GM04504 (cell line): ENCODE data around the gene RAPH1.

Experiments
- DNase-seq: peaks from one replicate; pipeline ENCODE4 v3.0.0-alpha.2; 2012; ENCODE audit warnings: low read depth

RAPH1 gene

DNA sequence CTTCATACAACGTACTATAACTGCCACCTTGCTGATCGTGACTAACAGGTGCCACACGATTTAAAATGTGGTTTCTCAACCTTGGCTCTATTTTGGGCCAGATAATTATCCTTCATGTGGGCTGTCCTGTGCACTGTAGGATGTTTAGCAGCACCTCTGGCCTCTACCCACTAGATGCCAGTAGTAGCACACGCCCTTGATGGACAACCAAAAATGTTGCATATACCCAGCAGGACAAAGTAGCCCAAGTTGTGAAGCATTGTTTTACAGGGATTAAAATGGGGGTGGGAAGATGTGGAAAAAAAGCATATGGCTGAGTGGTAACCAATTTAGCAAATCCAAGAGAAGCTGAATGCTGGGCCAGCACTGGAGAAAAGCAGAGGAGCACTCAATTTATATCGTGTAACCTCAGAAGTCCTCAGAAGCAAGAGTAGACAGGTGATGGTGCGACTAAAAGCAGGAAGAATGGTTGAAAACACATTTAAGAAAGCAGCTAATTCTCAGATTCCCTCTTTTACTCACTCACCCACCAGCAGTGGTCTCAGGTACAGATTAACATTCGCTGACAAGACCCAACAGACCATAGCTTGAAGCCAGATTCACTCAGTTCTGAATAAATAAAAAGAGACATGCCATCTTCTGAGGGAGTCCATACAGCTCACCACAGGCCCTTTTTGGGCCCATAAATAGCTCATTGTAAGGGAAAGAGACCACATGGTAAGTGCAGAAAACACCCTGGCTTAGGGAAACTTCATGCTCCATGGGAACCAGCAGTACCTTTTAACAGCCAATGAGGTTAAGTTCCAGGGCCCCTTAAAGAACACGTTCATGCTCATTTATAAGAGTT is 50.6 kb downstream of the RAPH1 start:
- DNase-seq = peak; percentile 11

GRCh38 chr2:203480623-203481022 is 54.5 kb downstream of the RAPH1 start:
- no peak for DNase-seq

- DNase-seq = no peak
These were observed 58.2 kb downstream of the RAPH1 start for GRCh38 chr2:203476881-203477280.

DNA sequence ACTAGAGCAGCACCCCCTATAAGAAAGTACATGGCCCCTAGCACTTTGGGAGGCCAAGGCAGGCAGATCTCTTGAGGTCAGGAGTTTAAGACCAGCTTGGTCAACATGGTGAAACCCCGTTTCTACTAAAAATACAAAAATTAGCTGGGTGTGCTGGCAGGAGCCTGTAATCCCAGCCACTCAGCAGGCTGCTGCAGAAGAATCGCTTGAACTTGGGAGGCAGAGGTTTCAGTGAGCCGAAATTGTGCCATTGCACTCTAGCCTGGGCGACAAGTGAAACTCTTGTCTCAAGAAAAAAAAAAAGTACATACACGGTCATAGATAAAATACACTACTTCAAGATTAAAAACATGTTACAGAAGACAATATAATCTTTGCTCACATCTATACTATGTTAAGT is 63.8 kb downstream of the RAPH1 start:
- DNase-seq = no peak

GRCh38 chr2:203470371-203470770 is 64.7 kb downstream of the RAPH1 start:
- DNase-seq = no peak

DNA sequence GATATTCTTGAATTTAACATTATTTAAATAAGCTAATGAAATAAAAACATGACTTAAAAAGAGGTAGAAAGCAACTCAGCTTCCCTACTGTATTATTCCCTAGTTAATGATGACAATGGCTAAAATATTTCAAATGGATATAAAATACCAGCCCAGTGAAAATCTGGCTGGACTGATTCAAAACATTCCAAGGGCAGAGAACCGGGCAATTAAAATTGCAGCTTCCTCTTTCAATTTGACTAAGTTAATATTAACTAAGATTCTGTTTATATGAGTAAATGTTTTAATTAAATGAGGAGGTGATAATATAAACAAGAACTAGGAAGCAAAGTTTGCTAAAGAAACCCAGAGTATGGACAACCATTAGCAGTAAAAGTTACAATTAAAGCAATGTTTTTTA is 65.6 kb downstream of the RAPH1 start:
- no peak for DNase-seq

DNA sequence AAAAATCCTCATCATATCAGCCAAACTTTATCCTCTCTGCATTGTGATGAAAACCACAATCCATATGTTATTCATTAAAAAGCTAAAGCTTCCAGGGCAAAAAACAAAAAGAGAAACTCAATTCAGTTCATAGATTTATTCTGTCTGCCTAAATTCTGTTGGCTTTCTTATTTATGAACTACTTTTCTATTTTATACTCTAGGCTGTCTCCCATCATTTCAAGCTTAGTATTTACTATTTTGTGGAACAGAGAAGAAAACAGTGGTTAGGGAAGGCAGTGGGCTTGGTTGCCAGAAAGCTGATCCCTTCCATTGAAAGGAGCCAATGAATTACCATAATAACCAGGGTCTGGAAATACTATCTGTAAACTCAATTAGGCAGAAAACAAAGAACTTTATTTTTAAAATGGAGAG is 71.8 kb downstream of the RAPH1 start:
- no peak for DNase-seq

- no peak for DNase-seq
These were observed 72.8 kb downstream of the RAPH1 start for GRCh38 chr2:203462308-203462707.

DNA sequence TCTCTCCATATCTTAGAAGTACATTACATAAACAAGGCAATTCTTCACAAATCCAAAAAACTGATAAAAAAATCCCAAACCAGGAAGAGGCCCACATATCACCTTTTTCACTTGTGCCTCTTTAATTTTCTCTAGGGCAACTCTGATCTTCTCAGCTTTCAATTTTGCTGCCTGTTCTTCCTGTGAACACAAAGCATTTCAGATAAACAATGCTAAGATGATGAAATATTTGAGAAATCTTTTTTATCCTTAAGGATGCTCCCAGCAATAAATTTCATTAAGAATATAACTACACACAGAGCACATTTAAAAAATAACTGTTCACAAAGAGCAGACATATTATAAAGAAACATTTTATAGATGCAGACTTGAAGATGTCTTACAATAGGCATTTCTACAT is 73.4 kb downstream of the RAPH1 start:
- DNase-seq = no peak

- no peak for DNase-seq
These were observed 79.9 kb downstream of the RAPH1 start for GRCh38 chr2:203455209-203455608.

GRCh38 chr2:203453858-203454451 is 81.1 kb downstream of the RAPH1 start:
- no peak for DNase-seq

DNA sequence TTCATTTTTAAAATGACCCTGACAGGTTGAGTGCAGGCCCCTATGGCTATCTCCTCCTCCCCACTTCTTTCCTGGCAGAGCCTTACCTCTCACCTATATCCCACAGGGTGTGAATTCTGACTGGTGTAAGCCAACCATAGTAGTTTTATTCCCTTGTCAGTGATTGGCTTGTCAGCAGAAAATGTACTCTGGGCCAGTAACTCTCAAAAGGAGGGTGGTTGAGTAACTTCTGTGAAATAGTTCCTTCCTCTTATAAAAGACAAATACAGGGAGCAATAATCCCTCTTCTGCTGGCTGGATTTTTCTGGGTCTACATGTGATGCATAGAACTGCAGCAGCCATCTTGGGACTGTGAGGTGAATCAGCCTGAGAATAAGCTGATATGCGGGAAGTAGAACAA is 83.4 kb downstream of the RAPH1 start:
- DNase-seq = no peak

DNA sequence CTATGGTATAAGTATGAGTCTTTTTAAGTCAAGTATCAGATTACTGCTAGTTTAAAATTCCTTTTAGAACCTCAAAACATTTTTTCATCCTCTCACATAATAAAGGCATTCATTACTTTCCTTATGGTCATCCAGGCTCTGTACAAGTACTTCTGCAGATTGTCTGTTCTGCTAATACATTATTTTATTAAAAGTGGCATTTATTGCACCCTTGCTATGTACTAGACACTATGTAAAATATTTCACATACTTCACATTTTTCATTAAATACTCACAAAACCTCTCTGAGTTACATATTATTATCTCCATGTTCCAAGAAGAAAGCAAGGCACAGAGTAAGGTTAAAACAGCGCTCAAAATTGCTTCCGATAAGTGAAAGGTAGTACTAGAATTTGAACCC is 84.1 kb downstream of the RAPH1 start:
- DNase-seq = no peak

DNA sequence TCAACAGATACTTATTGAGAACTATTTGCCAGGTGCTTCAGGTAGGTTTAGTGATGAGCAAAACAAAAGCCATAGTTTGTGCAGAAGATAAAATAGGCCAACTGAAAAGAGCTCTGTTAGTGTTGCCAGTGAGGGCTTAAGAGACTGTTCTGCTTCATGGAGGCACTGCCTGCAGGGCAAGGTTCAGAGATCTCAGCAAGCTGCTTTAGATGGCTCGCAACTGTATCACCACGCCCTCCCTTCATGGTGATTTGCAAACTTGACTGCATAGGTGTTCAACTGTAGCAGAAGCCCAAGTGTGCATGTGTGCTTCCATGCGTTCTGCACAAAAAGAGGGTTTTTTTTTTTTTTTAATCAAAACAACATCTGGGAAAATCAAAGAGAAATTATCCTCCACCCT is 84.5 kb downstream of the RAPH1 start:
- DNase-seq = no peak

GRCh38 chr2:203446780-203447179 is 88.3 kb downstream of the RAPH1 start:
- DNase-seq = no peak

DNA sequence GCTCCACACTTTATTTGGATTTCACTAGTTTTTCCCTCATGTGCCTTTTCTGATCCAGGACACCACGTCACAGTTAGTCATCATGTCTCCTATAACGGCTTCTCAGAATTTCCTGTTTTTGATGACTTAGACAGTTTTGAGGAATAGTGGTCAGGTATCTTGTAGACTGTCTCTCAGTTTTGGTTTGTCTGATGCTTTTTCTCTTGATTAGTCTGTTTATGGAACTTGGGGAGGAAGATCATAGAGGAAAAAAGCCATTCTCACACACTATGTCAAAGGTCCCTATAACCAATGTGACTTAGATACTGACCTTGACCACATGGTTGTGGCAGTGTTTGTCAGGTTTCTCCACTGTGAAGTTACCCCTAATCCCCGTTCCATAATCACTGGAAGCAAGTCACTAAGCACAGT is 89.0 kb downstream of the RAPH1 start:
- no peak for DNase-seq

DNA sequence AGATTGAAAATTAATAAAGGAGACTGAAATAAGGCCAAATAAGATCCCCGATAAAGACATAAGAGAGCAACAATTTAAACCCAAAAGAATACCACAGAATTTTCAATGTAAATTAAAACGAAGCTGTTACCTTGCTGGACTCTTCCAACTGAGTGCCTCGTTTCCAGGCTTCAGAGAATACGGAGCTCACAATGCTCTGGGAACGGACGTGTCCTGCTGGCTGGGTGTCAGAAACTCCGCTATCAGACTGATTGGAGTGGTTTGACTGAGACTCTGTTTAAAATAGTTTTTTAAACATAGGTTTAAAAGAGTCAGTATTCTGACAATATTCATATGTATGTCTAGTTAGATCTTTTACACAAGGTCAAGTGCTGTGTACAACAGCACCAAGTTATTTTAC is 90.4 kb downstream of the RAPH1 start:
- DNase-seq = no peak

DNA sequence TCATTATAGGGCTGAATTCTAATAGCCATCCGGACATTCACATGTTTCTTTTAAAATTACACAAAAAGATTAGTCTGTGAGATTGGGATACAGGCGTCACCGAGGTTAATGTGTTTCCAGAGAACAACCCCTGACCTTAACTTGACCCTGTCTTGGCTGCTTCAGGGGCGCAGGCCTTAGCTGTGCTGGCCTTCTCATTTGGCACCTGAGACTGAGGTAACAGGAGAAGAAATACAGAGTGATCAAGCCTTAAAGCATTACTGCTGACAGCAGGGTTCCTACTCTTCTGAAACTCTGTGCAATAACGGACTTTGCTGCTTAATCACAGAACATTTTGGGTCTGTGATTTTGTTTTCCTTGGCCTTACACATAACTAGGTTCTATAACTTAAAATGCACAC is 92.6 kb downstream of the RAPH1 start:
- DNase-seq = no peak

DNA sequence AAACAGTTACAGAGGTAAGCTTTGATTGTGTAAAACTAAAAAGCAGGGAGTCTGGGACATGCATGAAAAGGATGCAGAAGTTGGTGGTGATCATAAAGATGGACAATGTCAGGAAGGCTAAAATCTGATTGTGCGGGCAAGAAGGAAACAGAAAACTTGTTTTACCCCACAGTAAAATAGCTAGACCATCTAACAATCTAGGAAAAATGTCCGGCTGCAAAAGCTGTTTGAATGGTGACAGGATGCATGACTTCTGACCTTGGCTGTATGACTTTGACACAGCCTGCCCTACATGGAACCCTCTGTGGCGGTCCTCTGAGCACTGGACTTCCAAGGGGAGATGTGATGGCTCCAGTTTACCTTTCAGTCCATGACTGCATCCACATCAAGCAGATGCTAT is 93.6 kb downstream of the RAPH1 start:
- no peak for DNase-seq

- DNase-seq = no peak
These were observed 94.4 kb downstream of the RAPH1 start for GRCh38 chr2:203440671-203441070.

- DNase-seq = no peak
These were observed 96.6 kb downstream of the RAPH1 start for GRCh38 chr2:203438528-203438927.

DNA sequence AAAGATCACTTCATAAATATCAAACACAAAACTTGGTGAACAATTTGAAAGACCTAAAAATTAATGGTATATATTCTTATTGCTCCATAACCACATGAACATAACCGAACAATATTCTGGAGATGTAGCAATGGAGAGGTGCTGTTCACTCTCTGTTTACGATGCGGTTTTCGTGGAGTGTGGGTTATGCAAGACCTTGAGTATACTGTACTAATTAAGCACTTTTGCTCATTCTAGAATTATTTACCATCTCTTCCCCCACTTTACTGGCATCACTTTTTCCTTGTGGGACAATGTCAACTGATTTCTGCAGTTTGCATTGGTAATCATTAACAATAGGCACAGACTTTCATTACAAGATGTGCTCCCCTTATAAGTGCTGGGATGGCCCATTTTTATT is 97.6 kb downstream of the RAPH1 start:
- DNase-seq = peak; percentile 35

DNA sequence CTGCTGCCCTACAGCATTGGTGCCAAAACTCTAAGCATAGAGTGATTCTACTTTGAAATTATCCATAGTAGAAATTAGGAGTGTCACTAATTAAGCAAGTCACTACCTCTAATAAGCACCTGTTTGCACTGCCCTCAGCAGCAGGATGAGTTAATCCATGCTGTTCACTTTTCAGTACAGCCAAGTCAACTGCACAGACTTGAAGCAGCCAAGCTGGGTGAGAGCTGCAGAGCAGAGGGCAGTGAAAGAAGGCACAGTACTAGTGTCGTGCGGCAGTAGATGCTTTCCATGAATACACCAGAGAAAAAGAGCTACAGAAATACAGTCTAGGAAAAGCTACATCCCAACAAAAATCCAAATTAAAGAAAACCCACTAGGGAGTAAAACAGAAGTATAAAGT is 98.6 kb downstream of the RAPH1 start:
- no peak for DNase-seq

- DNase-seq = no peak
These were observed 102.3 kb downstream of the RAPH1 start for GRCh38 chr2:203432811-203433210.
